ENCODE measurements around the gene RUNX2. TPM values are rescaled to one million over a fixed set of nuclear protein-coding genes. Genes with fewer than 3 reads are reported as not detected.

Gene RUNX2
- total and polyA plus RNA-seq, 4 donors = 0.09 to 1.5 (median 0.75) TPM

GRCh38 chr6:45487645-45488044, 159.5 kb downstream of the RUNX2 start (continued):
- TF ChIP-seq MAX (IDR thresholded peaks at IDR 0.05) = no peak
- no peak for TF ChIP-seq YY1 (IDR thresholded peaks at IDR 0.05)
- TF ChIP-seq EGR1 (IDR thresholded peaks at IDR 0.05; ENCODE audit: low read depth in 2 of 2) = no peak
- TF ChIP-seq RAD21 (IDR thresholded peaks at IDR 0.05) = no peak
- TF ChIP-seq CTCF (IDR thresholded peaks at IDR 0.05; ENCODE audit: low read depth, low read length, missing input control) = no peak

GRCh38 chr6:45488269-45488668, 160.1 kb downstream of the RUNX2 start:
- no peak for TF ChIP-seq CTCF (IDR thresholded peaks at IDR 0.05; ENCODE audit: low read depth, low read length, missing input control)
- TF ChIP-seq ZBTB33 (IDR thresholded peaks at IDR 0.05) = no peak
- no peak for TF ChIP-seq FOXA1 (IDR thresholded peaks at IDR 0.05)
- no peak for TF ChIP-seq GABPA (IDR thresholded peaks at IDR 0.05 in 1 of 2, conservative IDR thresholded peaks at IDR 0.05 in 1 of 2)
- no peak for TF ChIP-seq EGR1 (IDR thresholded peaks at IDR 0.05; ENCODE audit: low read depth in 2 of 2)
- TF ChIP-seq SP1 (IDR thresholded peaks at IDR 0.05) = no peak
- no peak for TF ChIP-seq JUND (IDR thresholded peaks at IDR 0.05)
- no peak for TF ChIP-seq REST (IDR thresholded peaks at IDR 0.05)
- TF ChIP-seq RAD21 (IDR thresholded peaks at IDR 0.05) = no peak
- TF ChIP-seq TAF1 (conservative IDR thresholded peaks at IDR 0.05) = no peak
- TF ChIP-seq NR2F2 (IDR thresholded peaks at IDR 0.05) = no peak
- TF ChIP-seq FOXA2 (IDR thresholded peaks at IDR 0.05) = no peak
- no peak for TF ChIP-seq RXRA (IDR thresholded peaks at IDR 0.05)
- no peak for TF ChIP-seq HNF4G (IDR thresholded peaks at IDR 0.05)
- no peak for TF ChIP-seq MAX (IDR thresholded peaks at IDR 0.05)
- TF ChIP-seq ATF3 (IDR thresholded peaks at IDR 0.05) = no peak
- Histone ChIP-seq H3K27me3 (ENCODE audit: control insufficient read depth in 4 of 4, insufficient read depth in 4 of 4, low read length in 3 of 4) (no peaks in the 10 kb centered on the region), H3K36me3 (ENCODE audit: control insufficient read depth in 4 of 4, insufficient read depth in 3 of 4, low read depth in 1 of 4, low read length in 3 of 4) (no peaks in the 10 kb centered on the region), H3K4me1 (ENCODE audit: control insufficient read depth in 4 of 4, insufficient read depth in 4 of 4, low read length in 3 of 4) (no peaks in the 10 kb centered on the region), H3K4me3 (ENCODE audit: low read depth in 1 of 3, low read length in 3 of 3) (no peak overlapping the region), H3K27ac (ENCODE audit: low read depth in 1 of 2, low read length in 2 of 2) (no peak overlapping the region), H3K9ac (ENCODE audit: low read depth in 1 of 2, low read length in 2 of 2) (no peak overlapping the region), H3K9me3 (ENCODE audit: control insufficient read depth in 4 of 4, low read length in 3 of 4) (no peaks in the 10 kb centered on the region)
- no peak for DNase-seq (ENCODE audit: low spot score)

All from liver (tissue), 9 donors.